Neural cell (in vitro differentiated cells): ENCODE results near the gene SERAC1.

Experiments used
- CTCF ChIP-seq: fragments of 450-650 bp; IDR thresholded peaks from 2 replicates; pipeline ENCODE4 v1.5.1; 2014; ENCODE audit warnings: antibody characterized with exemption, mild to moderate bottlenecking, moderate library complexity; ENCODE audit not compliant: poor library complexity, severe bottlenecking
- EP300 ChIP-seq: fragments of 450-650 bp; conservative IDR thresholded peaks from 2 replicates; pipeline ENCODE4 v1.6.1; 2014; ENCODE audit warnings: antibody characterized with exemption, mild to moderate bottlenecking, moderate library complexity; ENCODE audit not compliant: poor library complexity, severe bottlenecking
- EZH2 ChIP-seq: fragments of 200-600, 300-800 bp; shearing (Covaris generic), sonication (generic); IDR thresholded peaks from 2 replicates; pipeline ENCODE4 v1.6.1; 2014; ENCODE audit warnings: antibody characterized with exemption, low read length, borderline replicate concordance, mild to moderate bottlenecking; ENCODE audit not compliant: insufficient read depth, poor library complexity, severe bottlenecking
- MXI1 ChIP-seq: fragments of 450-650 bp; conservative IDR thresholded peaks from 2 replicates; pipeline ENCODE4 v1.6.1; 2014; ENCODE audit warnings: antibody characterized with exemption, mild to moderate bottlenecking; ENCODE audit not compliant: poor library complexity, severe bottlenecking
- POLR2AphosphoS5 ChIP-seq: IDR thresholded peaks from 2 replicates; pipeline ENCODE4 v1.6.1; 2012
- RAD21 ChIP-seq: fragments of 450-650 bp; conservative IDR thresholded peaks from 2 replicates; pipeline ENCODE4 v1.6.1; 2014; ENCODE audit warnings: antibody characterized with exemption, mild to moderate bottlenecking, moderate library complexity
- REST ChIP-seq: IDR thresholded peaks from 2 replicates; pipeline ENCODE4 v1.6.1; 2012; ENCODE audit warnings: borderline replicate concordance
- SMC3 ChIP-seq: fragments of 450-650 bp; conservative IDR thresholded peaks from 2 replicates; pipeline ENCODE4 v1.6.1; 2014; ENCODE audit warnings: antibody characterized with exemption, mild to moderate bottlenecking, moderate library complexity; ENCODE audit not compliant: poor library complexity
- TAF1 ChIP-seq: IDR thresholded peaks from 2 replicates; pipeline ENCODE4 v1.6.1; 2012; ENCODE audit warnings: low read depth

GRCh38 chr6:158061709-158062461, 106.2 kb downstream of the SERAC1 start:
- no peak for TF ChIP-seq EP300
- TF ChIP-seq POLR2AphosphoS5: no peak
- no peak for TF ChIP-seq CTCF
- TF ChIP-seq MXI1: no peak
- no peak for TF ChIP-seq EZH2
- no peak for TF ChIP-seq SMC3
- no peak for TF ChIP-seq REST
- TF ChIP-seq RAD21: no peak
- no peak for TF ChIP-seq TAF1
